SU-DHL-6 (cell line): ENCODE results near the gene UBL4A.
"Not testable (repeated sequence)": the region's sequence is repeated elsewhere in the genome, so short reads cannot be mapped to it uniquely, and the experiment has no call there.

Experiments
- EZH2phosphoT487 ChIP-seq: fragments of 200-600 bp; sonication (generic), shearing (Covaris generic); conservative IDR thresholded peaks from 2 replicates; pipeline ENCODE4 v1.6.1; 2018; ENCODE audit warnings: mild to moderate bottlenecking, antibody characterized with exemption, low read length, moderate library complexity, mixed read lengths
- TF ChIP-seq, protein P1 (sequence below): fragments of 200-600 bp; sonication (generic); IDR thresholded peaks from one replicate; pipeline ENCODE4 v1.5.1; 2017; ENCODE audit warnings: antibody characterized with exemption, mild to moderate bottlenecking, low read length, moderate library complexity; ENCODE audit not compliant: insufficient read depth, poor library complexity, severe bottlenecking

DNA sequence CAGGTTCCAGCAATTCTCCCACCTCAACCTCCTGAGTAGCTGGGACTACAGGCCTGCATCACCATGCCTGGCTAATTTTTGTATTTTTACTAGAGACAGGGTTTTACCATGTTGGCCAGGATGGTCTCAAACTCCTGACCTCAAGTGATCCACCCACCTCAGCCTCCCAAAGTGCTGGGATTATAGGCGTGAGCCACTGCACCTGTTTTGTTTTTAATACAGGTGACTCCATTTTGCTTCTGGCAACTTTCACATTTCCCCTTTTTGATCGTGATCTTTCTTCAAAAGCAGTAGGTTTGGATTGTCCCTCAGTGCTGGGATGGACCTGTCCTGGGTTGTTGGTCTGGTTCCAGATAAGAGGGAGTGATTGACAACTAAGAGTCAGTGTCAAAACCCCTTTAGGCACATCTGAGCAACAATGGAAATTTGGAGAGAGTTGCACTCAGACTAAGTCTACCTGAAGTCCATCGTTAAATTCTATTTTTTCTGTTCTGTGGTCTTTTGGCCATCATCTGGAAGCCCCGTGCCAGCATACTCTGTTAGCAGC is 10.2 kb upstream of the UBL4A start:
- TF ChIP-seq, protein P1, sequence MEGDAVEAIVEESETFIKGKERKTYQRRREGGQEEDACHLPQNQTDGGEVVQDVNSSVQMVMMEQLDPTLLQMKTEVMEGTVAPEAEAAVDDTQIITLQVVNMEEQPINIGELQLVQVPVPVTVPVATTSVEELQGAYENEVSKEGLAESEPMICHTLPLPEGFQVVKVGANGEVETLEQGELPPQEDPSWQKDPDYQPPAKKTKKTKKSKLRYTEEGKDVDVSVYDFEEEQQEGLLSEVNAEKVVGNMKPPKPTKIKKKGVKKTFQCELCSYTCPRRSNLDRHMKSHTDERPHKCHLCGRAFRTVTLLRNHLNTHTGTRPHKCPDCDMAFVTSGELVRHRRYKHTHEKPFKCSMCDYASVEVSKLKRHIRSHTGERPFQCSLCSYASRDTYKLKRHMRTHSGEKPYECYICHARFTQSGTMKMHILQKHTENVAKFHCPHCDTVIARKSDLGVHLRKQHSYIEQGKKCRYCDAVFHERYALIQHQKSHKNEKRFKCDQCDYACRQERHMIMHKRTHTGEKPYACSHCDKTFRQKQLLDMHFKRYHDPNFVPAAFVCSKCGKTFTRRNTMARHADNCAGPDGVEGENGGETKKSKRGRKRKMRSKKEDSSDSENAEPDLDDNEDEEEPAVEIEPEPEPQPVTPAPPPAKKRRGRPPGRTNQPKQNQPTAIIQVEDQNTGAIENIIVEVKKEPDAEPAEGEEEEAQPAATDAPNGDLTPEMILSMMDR = not testable (repeated sequence)
- not testable (repeated sequence) for TF ChIP-seq EZH2phosphoT487
